HepG2 (cell line): ENCODE data around the gene SPP2. TPM values are rescaled to one million over a fixed set of nuclear protein-coding genes. Genes with fewer than 3 reads are reported as not detected.

Experiments used
- ATAC-seq: fragments of 200-7000 bp; cut with Tn5 transposase; 3 replicates; pipeline ENCODE4 v1.9.1; 2020; ENCODE audit warnings: mild to moderate bottlenecking, moderate library complexity
- BruUV-seq: library from RNA; stranded (reverse); fragments of 400-500 nt; replicated peaks from 2 replicates; lab custom pipeline; 2021; lab: Mats Ljungman, UMichigan
- CTCF ChIA-PET: fragments of 300-600 bp; formaldehyde crosslinking; extraction: SDS; loops from one replicate; lab custom pipeline; 2021; ENCODE audit warnings: low total read pairs, inconsistent platforms, low intra/inter-chr PET ratio; lab: Yijun Ruan, JAX
- POLR2A ChIA-PET: fragments of 350-600 bp; sonication (Branson Sonifier 250); formaldehyde crosslinking; loops from one replicate; lab custom pipeline; 2020; ENCODE audit warnings: antibody characterized with exemption, inconsistent platforms; lab: Yijun Ruan, JAX
- DNase-seq: peaks from one replicate; pipeline ENCODE4 v3.0.0-alpha.2; 2015; ENCODE audit warnings: low spot score
- FAIRE-seq: peaks from 3 replicates; lab custom pipeline; 2011; peaks lifted over from hg19 to GRCh38; lab: Jason Lieb, UNC
- H2AFZ ChIP-seq: one replicate; pipeline ENCODE4 v1.6.1; 2011; ENCODE audit warnings: low read length, inconsistent platforms
- H3K27ac ChIP-seq: fragments of 300-600 bp; 3 replicates; pipeline ENCODE4 v1.8.0; 2011; ENCODE audit warnings: mixed run types, mild to moderate bottlenecking, mixed read lengths, low read length, inconsistent platforms; ENCODE audit not compliant: insufficient read depth; ENCODE audit errors: extremely low read length
- H3K27me3 ChIP-seq, 2 experiments: fragments of 200-600 bp in 1 of 2; 2 replicates in 1 of 2; 3 replicates in 1 of 2; pipeline versions ENCODE4 v1.6.0 to v1.8.0; 2011; ENCODE audit warnings: low read length in 2 of 2, mild to moderate bottlenecking in 2 of 2, moderate library complexity in 2 of 2, inconsistent platforms in 1 of 2; ENCODE audit not compliant: insufficient read depth in 2 of 2, control insufficient read depth in 1 of 2
- H3K36me3 ChIP-seq, 2 experiments: fragments of 200-600 bp in 1 of 2; replicated peaks in 1 of 2; 2 replicates in 1 of 2; 3 replicates in 1 of 2; pipeline versions ENCODE4 v1.5.1 to v1.8.0; 2011; ENCODE audit warnings: low read length in 2 of 2, inconsistent platforms in 1 of 2; ENCODE audit not compliant: insufficient read depth in 2 of 2, control insufficient read depth in 1 of 2
- H3K4me1 ChIP-seq: 2 replicates; pipeline ENCODE4 v1.5.1; 2012; ENCODE audit warnings: low read length, inconsistent platforms; ENCODE audit not compliant: insufficient read depth
- H3K4me2 ChIP-seq: 2 replicates; pipeline ENCODE4 v1.6.0; 2011; ENCODE audit warnings: low read depth, low read length, inconsistent platforms
- H3K4me3 ChIP-seq, 3 experiments: fragments of 200-600 bp in 1 of 3; sonication (generic), shearing (Covaris generic) in 1 of 3; replicated peaks in 1 of 3; 2 replicates each; pipeline ENCODE4 v1.5.1; 2011 to 2016; ENCODE audit warnings: low read length in 3 of 3, inconsistent platforms in 2 of 3, low read depth in 2 of 3, mild to moderate bottlenecking in 2 of 3, control low read depth in 1 of 3, mixed read lengths in 1 of 3; ENCODE audit not compliant: insufficient read depth in 1 of 3
- H3K79me2 ChIP-seq: one replicate; pipeline ENCODE4 v1.6.1; 2011; ENCODE audit warnings: low read length, inconsistent platforms; ENCODE audit not compliant: insufficient read depth
- H3K9ac ChIP-seq: 2 replicates; pipeline ENCODE4 v1.6.0; 2011; ENCODE audit warnings: mild to moderate bottlenecking, low read depth, low read length, inconsistent platforms; ENCODE audit not compliant: insufficient read depth
- H3K9me3 ChIP-seq: 2 replicates; pipeline ENCODE4 v1.5.1; 2012; ENCODE audit warnings: mild to moderate bottlenecking, low read length
- H4K20me1 ChIP-seq: 2 replicates; pipeline ENCODE4 v1.6.0; 2011; ENCODE audit warnings: inconsistent platforms, mild to moderate bottlenecking, low read length, moderate library complexity; ENCODE audit not compliant: insufficient read depth
- HOXA7 ChIP-seq: sonication (generic); formaldehyde crosslinking; IDR thresholded peaks from 2 replicates; pipeline ENCODE4 v1.8.1; 2022; ENCODE audit warnings: mild to moderate bottlenecking, missing genetic modification reagents, moderate library complexity
- JUND ChIP-seq: sonication (generic); formaldehyde crosslinking; IDR thresholded peaks from 2 replicates; pipeline ENCODE4 v1.8.0; 2022; ENCODE audit warnings: mild to moderate bottlenecking, missing genetic modification reagents
- KLF16 ChIP-seq, 2 experiments: sonication (generic) in 1 of 2; formaldehyde crosslinking in 1 of 2; IDR thresholded peaks; 2 replicates each; pipeline versions ENCODE4 v1.6.1 to v1.8.0; 2016 to 2023; ENCODE audit warnings: missing genetic modification reagents in 2 of 2, missing compliant biosample characterization in 1 of 2
- PAF1 ChIP-seq: IDR thresholded peaks from 2 replicates; pipeline ENCODE4 v1.6.1; 2016; ENCODE audit warnings: missing genetic modification reagents, missing compliant biosample characterization
- PHF20 ChIP-seq: sonication (generic); formaldehyde crosslinking; IDR thresholded peaks from 2 replicates; pipeline ENCODE4 v1.5.0; 2020; ENCODE audit warnings: mild to moderate bottlenecking, missing genetic modification reagents
- SIX1 ChIP-seq: sonication (generic); formaldehyde crosslinking; IDR thresholded peaks from 2 replicates; pipeline ENCODE4 v1.4.0; 2020; ENCODE audit warnings: missing genetic modification reagents, borderline replicate concordance
- SOX5 ChIP-seq: IDR thresholded peaks from 2 replicates; pipeline ENCODE4 v1.6.1; 2016; ENCODE audit warnings: borderline replicate concordance
- TEAD3 ChIP-seq: optimal IDR thresholded peaks from 2 replicates; pipeline ENCODE3; 2016; ENCODE audit warnings: borderline replicate concordance
- ZBTB33 ChIP-seq: sonication (generic); formaldehyde crosslinking; IDR thresholded peaks from 2 replicates; pipeline ENCODE4 v1.4.0; 2020; ENCODE audit warnings: missing genetic modification reagents
- ZIK1 ChIP-seq: sonication (generic); formaldehyde crosslinking; IDR thresholded peaks from 2 replicates; pipeline ENCODE4 v1.5.0; 2020; ENCODE audit warnings: mild to moderate bottlenecking, low read depth, missing genetic modification reagents, borderline replicate concordance
- ZNF12 ChIP-seq: sonication (generic); formaldehyde crosslinking; IDR thresholded peaks from 2 replicates; pipeline ENCODE4 v1.5.0; 2020; ENCODE audit warnings: missing genetic modification reagents
- ZNF160 ChIP-seq: sonication (generic); formaldehyde crosslinking; IDR thresholded peaks from 2 replicates; pipeline ENCODE4 v1.8.0; 2022; ENCODE audit warnings: mild to moderate bottlenecking, inconsistent platforms, missing genetic modification reagents
- ZNF296 ChIP-seq: sonication (generic); formaldehyde crosslinking; conservative IDR thresholded peaks from 2 replicates; pipeline ENCODE4 v1.5.0; 2020; ENCODE audit warnings: mild to moderate bottlenecking, missing genetic modification reagents
- ZNF674 ChIP-seq: sonication (generic); formaldehyde crosslinking; IDR thresholded peaks from 2 replicates; pipeline ENCODE4 v1.5.0; 2020; ENCODE audit warnings: low read depth, mild to moderate bottlenecking, missing genetic modification reagents
- ZNF891 ChIP-seq: sonication (generic); formaldehyde crosslinking; IDR thresholded peaks from 2 replicates; pipeline ENCODE4 v1.5.0; 2020; ENCODE audit warnings: mild to moderate bottlenecking, missing genetic modification reagents
- WGBS: methylation state at CpG from one replicate; pipeline ENCODE4 v1.1.6; 2017; ENCODE audit warnings: low lambda C conversion rate; 5-methylcytosine and 5-hydroxymethylcytosine counted together
- in situ Hi-C: cut with HindIII; loops from 2 replicates; pipeline ENCODE4 v1.10.0; 2017; ENCODE audit warnings: low pct_unique_long_range_greater_than_20kb; ENCODE audit not compliant: extremely low pct_ligation_motif_present
- intact Hi-C: fragments of 100-400 bp; cut with micrococcal nuclease; formaldehyde crosslinking; loops from one replicate; pipeline ENCODE4 v1.10.0; 2022; ENCODE audit not compliant: unreplicated experiment
- polyA plus RNA-seq, 8 experiments: library from polyadenylated mRNA; depleted of rRNA in 3 of 8; stranded (reverse) in 7 of 8; unstranded in 1 of 8; fragments of >200 nt; fragmentation: Illumina TruSeq in 4 of 8; extraction: Trizol in 4 of 8; gene quantifications; 2 replicates each; pipeline versions ENCODE4 v1.2.1 to v1.2.3, GENCODE V29; 2011 to 2016; ENCODE audit warnings: low read depth in 4 of 8, missing spikeins in 1 of 8, mixed read lengths in 1 of 8; ENCODE audit not compliant: insufficient read depth in 1 of 8
- total RNA-seq, 5 experiments: library from RNA; depleted of rRNA; stranded (reverse); fragments of >200 nt; fragmentation: Illumina TruSeq; extraction: Trizol; gene quantifications; 2 replicates each; pipeline ENCODE4 v1.2.3, GENCODE V29; 2016; ENCODE audit warnings: low read depth in 1 of 5

SPP2 gene
- total and polyA plus RNA-seq, 2 of the 13 experiments (the other 11 are each of a cell fraction or from before 2014, with no cell fraction given) = not detected

- Histone ChIP-seq H3K27me3 (no peaks in the 10 kb centered on the region; a peak in 1 of 5 replicates), H3K4me1 (no peaks in the 10 kb centered on the region), H3K9ac (no peak overlapping the region), H3K4me3 (no peak overlapping the region), H2AFZ (no peak overlapping the region), H4K20me1 (no peaks in the 10 kb centered on the region), H3K27ac (no peak overlapping the region), H3K4me2 (no peak overlapping the region), H3K9me3 (peaks cover 8% of the 10 kb centered on the region; the same call in 1 of the 2 replicates), H3K79me2 (no peaks in the 10 kb centered on the region)
- FAIRE-seq = no peak
- ATAC-seq = no peak
- BruUV-seq = no TSS peak
- intact Hi-C loops = no loop called here
- in situ Hi-C loops = no loop called here
- POLR2A ChIA-PET = no interaction called here
- 18% methylated on average over 3 of the region's 3 CpGs for WGBS
- DNase-seq = no peak
- no peak for TF ChIP-seq HOXA7 (CRISPR knock-in tag)
- no peak for TF ChIP-seq SIX1
- TF ChIP-seq TEAD3 (CRISPR knock-in tag) = no peak
- no peak for TF ChIP-seq SOX5 (CRISPR knock-in tag)
- TF ChIP-seq KLF16 (CRISPR knock-in tag; IDR thresholded peaks at IDR 0.05) = no peak
- no peak for TF ChIP-seq PHF20
- TF ChIP-seq, all 625 proteins: peak for 0
- CTCF ChIA-PET = no interaction called here
- H3K36me3 ChIP-seq = no peaks in the 10 kb centered on the region
These were observed 17.3 kb upstream of the SPP2 start for GRCh38 chr2:234033174-234033573.

DNA sequence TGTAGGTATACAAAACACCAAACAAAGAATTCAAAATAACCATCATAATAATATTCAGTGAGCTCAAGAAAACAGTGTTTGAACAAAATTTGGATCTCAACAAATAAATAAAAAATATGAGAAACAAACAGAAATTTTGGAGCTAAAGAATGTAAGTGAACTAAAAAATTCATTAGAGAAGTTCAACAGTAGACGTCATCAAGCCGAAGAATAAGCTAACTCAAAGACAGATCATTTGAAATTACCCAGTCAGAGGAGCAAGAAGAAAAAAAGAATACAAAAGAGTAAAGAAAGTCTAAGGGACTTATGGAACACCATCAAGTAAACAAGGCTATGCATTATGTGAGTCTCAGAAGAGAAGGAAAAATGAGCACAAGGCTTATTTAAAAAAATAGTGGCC, 16.6 kb upstream of the SPP2 start:
- H3K4me2 ChIP-seq = no peak overlapping the region
- no peaks in the 10 kb centered on the region; a peak in 1 of 5 replicates for H3K27me3 ChIP-seq
- no peak overlapping the region for H2AFZ ChIP-seq
- no peak for FAIRE-seq
- ChIA-PET CTCF (no interaction called here), POLR2A (no interaction called here)
- ATAC-seq = no peak
- no peak overlapping the region for H3K27ac ChIP-seq
- in situ Hi-C loops = no loop called here
- H3K9me3 ChIP-seq = peaks cover 8% of the 10 kb centered on the region; the same call in 1 of the 2 replicates
- H3K4me3 ChIP-seq = no peak overlapping the region
- no peak for TF ChIP-seq ZNF891 (CRISPR knock-in tag)
- TF ChIP-seq ZNF160 (CRISPR knock-in tag) = peak; percentile 94
- no peak for TF ChIP-seq ZBTB33 (CRISPR knock-in tag)
- no peak for TF ChIP-seq ZNF296 (CRISPR knock-in tag)
- TF ChIP-seq ZIK1 = no peak
- TF ChIP-seq ZNF674 = no peak
- no peak for TF ChIP-seq JUND
- TF ChIP-seq PAF1 (CRISPR knock-in tag) = no peak
- TF ChIP-seq ZNF12 = no peak
- H3K36me3 ChIP-seq = no peaks in the 10 kb centered on the region
- DNase-seq = no peak
- no peaks in the 10 kb centered on the region for H3K79me2 ChIP-seq
- no peaks in the 10 kb centered on the region for H3K4me1 ChIP-seq
- intact Hi-C loops = no loop called here
- no peak overlapping the region for H3K9ac ChIP-seq
- no peaks in the 10 kb centered on the region for H4K20me1 ChIP-seq
- no TSS peak for BruUV-seq
- WGBS = 85% methylated on average over 2 of the region's 2 CpGs
